Subcutaneous adipose tissue (tissue), 4 donors: ENCODE results near the gene STK25. TPM values are rescaled to one million over a fixed set of nuclear protein-coding genes. Genes with fewer than 3 reads are reported as not detected.

Experiments used
- CTCF ChIP-seq: fragments of 450-650 bp; IDR thresholded peaks from one replicate; pipeline ENCODE4 v1.5.1; 2016; ENCODE audit warnings: low read depth, mild to moderate bottlenecking, control low read depth, antibody characterized with exemption, moderate library complexity
- total RNA-seq, 4 donors: library from RNA; depleted of rRNA; stranded (reverse); fragments of >200 nt; gene quantifications; one replicate each; pipeline ENCODE4 v1.1.0, GENCODE V29; 2016

Gene STK25
- total RNA-seq = 100 to 1,000 TPM in 2 of 4 donors, 10 to 100 TPM in 2; 85.3 to 230 (median 124) TPM

GRCh38 chr2:241508240-241509154 is at the start of gene STK25:
Gene STK25 (minus strand): TSS chr2:241508584. CDS start chr2:241508035, 549 bp downstream.
- TF ChIP-seq CTCF = no peak

DNA sequence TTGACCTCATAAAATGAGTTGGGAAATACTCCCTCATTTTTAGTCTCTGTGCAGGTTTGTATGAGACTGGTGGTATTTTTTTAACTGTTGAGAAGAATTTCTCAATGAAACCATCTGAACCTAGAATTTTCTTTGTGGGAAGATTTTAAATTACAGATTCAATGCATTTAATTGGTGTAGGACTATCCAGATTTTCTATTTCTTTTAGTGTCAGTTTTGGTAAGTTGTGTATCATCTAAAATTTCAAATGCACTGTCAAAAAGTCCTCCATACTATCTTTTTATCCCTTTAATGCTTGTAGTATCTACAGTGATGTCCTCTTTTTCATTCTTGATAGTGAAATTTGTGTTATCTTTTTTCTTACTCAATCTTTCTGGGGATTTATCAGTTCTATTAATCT is 48.4 kb upstream of the STK25 start:
- TF ChIP-seq CTCF = no peak

GRCh38 chr2:241555711-241556110 is 47.3 kb upstream of the STK25 start:
- no peak for TF ChIP-seq CTCF

DNA sequence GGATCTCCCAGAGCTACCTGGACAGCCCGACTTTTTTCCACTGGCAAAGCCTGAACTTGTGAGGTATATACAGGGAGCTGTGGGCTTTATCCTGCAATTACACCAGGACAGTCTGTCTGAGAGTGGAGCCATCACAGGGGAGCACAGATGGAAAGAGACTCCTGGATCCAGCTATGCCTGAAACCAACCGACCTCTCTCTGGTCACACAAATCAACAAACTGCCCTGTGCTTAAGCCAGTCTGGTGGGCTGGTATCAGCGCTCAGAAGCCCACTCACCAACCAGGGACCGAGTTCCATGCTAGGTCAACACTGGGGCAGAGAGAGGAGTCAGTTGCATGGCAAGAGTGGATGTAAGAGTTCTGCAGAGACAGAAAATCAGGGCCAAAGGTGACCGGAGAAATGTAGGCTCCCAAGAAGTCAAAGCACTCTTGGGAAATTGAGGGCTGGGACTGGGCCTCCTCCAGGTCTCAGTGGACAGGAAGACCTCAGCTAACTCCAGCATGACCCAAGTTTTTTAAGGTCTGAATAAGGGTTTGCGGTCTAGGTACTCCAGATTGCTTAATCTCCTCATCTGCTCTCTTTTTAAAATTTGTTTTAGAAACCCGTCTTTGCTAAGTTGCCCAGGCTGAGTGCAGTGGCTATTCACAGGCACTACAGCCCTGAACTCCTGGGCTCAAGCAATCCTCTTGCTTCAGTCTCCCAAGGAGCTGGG is 46.4 kb upstream of the STK25 start:
- TF ChIP-seq CTCF = no peak

DNA sequence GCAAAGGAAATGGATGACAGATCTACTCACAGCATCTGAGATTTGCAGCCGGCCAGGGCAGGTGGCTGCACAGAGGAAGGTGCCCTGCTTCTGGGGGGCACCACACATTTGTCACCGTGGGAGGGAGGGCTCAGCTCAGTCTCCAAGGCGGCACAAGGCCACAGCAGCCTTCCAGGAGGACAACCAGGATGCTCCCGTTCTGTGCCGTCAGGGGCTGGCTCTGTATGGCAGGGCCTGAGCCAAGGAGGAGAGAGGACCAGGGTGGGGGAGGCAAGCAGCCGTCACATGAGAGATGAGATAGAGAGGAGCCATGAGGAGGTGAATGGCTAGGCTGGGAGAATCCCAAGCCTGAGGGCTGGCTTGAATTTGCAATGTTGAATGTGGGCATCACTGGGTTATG is 45.6 kb upstream of the STK25 start:
- no peak for TF ChIP-seq CTCF

DNA sequence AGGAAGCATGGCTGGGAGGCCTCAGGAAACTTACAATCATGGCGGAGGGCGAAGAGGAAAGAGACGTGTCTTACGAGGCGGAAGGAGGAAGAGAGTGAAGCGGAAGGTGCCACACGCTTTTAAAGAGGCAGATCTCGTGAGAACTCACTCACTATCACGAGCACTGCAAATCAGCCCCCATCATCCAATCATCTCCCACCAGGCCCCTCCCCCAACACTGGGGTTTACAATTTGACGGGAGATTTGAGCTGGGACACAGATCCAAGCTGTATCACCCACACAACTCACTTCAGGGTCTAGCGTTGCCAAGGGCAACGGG is 45.1 kb upstream of the STK25 start:
- no peak for TF ChIP-seq CTCF

- TF ChIP-seq CTCF = no peak
Observed at GRCh38 chr2:241551998-241552737, 43.8 kb upstream of the STK25 start.
